Heart left ventricle (tissue), 16 donors: ENCODE data around the gene MAP3K20. TPM values are rescaled to one million over a fixed set of nuclear protein-coding genes. Genes with fewer than 3 reads are reported as not detected.
A peak's percentile ranks its signal among the peaks of the same experiment; 100 is the strongest.

Source experiments
- ATAC-seq, 4 donors: fragments of 200-7000 bp; cut with Tn5 transposase; one replicate each; pipeline ENCODE4 v1.9.1; 2020 to 2022; ENCODE audit warnings: moderate library complexity in 4 of 4, mild to moderate bottlenecking in 3 of 4, moderate number of reproducible peaks in 1 of 4
- DNase-seq, 5 donors: peaks; one replicate each; pipeline ENCODE4 v3.0.0-alpha.2; 2020
- H3K27ac ChIP-seq, 12 donors: fragments of 200-600 bp; sonication (generic) in 4 of 12; one replicate each; pipeline versions ENCODE4 v1.5.0 to v1.8.0; 2016 to 2022; ENCODE audit warnings: mild to moderate bottlenecking in 2 of 12
- H3K27me3 ChIP-seq, 9 donors: fragments of 200-600 bp; sonication (generic) in 2 of 9; one replicate each; pipeline versions ENCODE4 v1.5.1 to v1.8.0; 2016 to 2022; ENCODE audit warnings: mild to moderate bottlenecking in 3 of 9
- H3K36me3 ChIP-seq, 9 donors: fragments of 200-600 bp; sonication (generic) in 2 of 9; one replicate each; pipeline versions ENCODE4 v1.5.0 to v1.8.0; 2018 to 2022; ENCODE audit warnings: mild to moderate bottlenecking in 2 of 9
- H3K4me1 ChIP-seq, 12 donors: fragments of 200-600 bp; sonication (generic) in 4 of 12; one replicate each; pipeline versions ENCODE4 v1.5.0 to v1.8.0; 2016 to 2022; ENCODE audit warnings: mild to moderate bottlenecking in 3 of 12
- H3K4me3 ChIP-seq, 12 donors: fragments of 200-600 bp; sonication (generic) in 4 of 12; one replicate each; pipeline versions ENCODE4 v1.5.0 to v1.8.0; 2017 to 2022; ENCODE audit warnings: mild to moderate bottlenecking in 9 of 12, moderate library complexity in 4 of 12
- H3K9me3 ChIP-seq, 12 donors: fragments of 200-600 bp; sonication (generic) in 4 of 12; one replicate each; pipeline versions ENCODE4 v1.5.0 to v1.8.0; 2016 to 2022; ENCODE audit warnings: mild to moderate bottlenecking in 1 of 12
- POLR2A ChIP-seq, 2 donors: fragments of 450-650 bp; IDR thresholded peaks; one replicate each; pipeline ENCODE4 v1.6.1; 2017; ENCODE audit warnings: antibody characterized with exemption in 2 of 2, mild to moderate bottlenecking in 2 of 2, moderate library complexity in 2 of 2
- WGBS, 4 donors: extraction: QIAGEN DNeasy Blood & Tissue Kit in 2 of 4; methylation state at CpG; one replicate each; pipeline versions ENCODE4 v1.1.5 to v1.1.7; 2013 to 2018; 5-methylcytosine and 5-hydroxymethylcytosine counted together
- intact Hi-C, 10 donors: fragments of 100-400 bp; cut with DNase I; formaldehyde crosslinking; loops; one replicate each; pipeline versions ENCODE4 v1.11.1 to v1.14.2; 2022
- polyA plus RNA-seq, 2 donors: library from polyadenylated mRNA; stranded (reverse); fragments of 200-250 nt; gene quantifications; one replicate each; pipeline ENCODE4 v1.2.3, GENCODE V29; 2013
- total RNA-seq, 9 donors: library from RNA; depleted of rRNA in 2 of 9; stranded (reverse); fragments of >200 nt in 2 of 9; fragmentation: NEBNext Ultra II Directional in 3 of 9; extraction: Animal tissue kit (Norgen Biotek cat#: 25700) in 3 of 9; gene quantifications; one replicate each; pipeline versions ENCODE4 v1.1.0 to v1.2.4, GENCODE V29; 2016 to 2023
- TF ChIP-seq, protein P1 (sequence below), 12 donors: fragments of 200-600 bp; sonication (generic) in 4 of 12; IDR thresholded peaks; one replicate each; pipeline versions ENCODE4 v1.5.0 to v1.8.0; 2018 to 2022; ENCODE audit warnings: antibody characterized with exemption in 12 of 12, mild to moderate bottlenecking in 5 of 12
- donor health status: ischemic (EF 13 %, LVEDD 7.1; RV severe dilation, severe dysfunction).
- donor health status: healthy with polysubstance abuse.
- donor health status: DM: no; HTN: yes; CAD: no.
- donor health status: DM: no; HTN: no; CAD: no.
- donor health status: ischemic (EF 25% LVEDD 6.9; RV normal size, moderate dysfunction).
- donor health status: ischemic (EF 25% LVEDD 5.7; RV mildly dilated, moderate dysfunction).
- donor health status: healthy.
- donor health status: DM: yes; HTN: yes; CAD: no.
- donor health status: ischemic (EF 35%, LVEDD 5.7; RV mildly dilated, moderate dysfunction).
- donor health status: nonischemic (EF 11% LVEDD 7.7; RV severe dilation, severe dysfunction).
- donor health status: DM: yes; HTN: yes; CAD: no.
- donor health status: PGD.
- donor health status: ischemic (EF 29% LVEDD 5.4; RV normal size, mild dysfunction).
- donor health status: nonischemic (EF 23%, LVEDD 6.1; RV moderate dilation, normal function).

Gene MAP3K20
- total and polyA plus RNA-seq, 11 donors: 98.6 to 487 (median 355) TPM

GRCh38 chr2:173137610-173138009, 62.0 kb downstream of the MAP3K20 start:
- peaks cover 0 to 8% (median 0%) of the 10 kb centered on the region in 9 donors for H3K36me3 ChIP-seq
- H3K4me1 ChIP-seq: peaks cover 3 to 50% (median 30%) of the 10 kb centered on the region in 12 donors
- H3K4me3 ChIP-seq: no peak overlapping the region
- no peak for TF ChIP-seq POLR2A (IDR thresholded peaks at IDR 0.05)
- TF ChIP-seq, protein P1, sequence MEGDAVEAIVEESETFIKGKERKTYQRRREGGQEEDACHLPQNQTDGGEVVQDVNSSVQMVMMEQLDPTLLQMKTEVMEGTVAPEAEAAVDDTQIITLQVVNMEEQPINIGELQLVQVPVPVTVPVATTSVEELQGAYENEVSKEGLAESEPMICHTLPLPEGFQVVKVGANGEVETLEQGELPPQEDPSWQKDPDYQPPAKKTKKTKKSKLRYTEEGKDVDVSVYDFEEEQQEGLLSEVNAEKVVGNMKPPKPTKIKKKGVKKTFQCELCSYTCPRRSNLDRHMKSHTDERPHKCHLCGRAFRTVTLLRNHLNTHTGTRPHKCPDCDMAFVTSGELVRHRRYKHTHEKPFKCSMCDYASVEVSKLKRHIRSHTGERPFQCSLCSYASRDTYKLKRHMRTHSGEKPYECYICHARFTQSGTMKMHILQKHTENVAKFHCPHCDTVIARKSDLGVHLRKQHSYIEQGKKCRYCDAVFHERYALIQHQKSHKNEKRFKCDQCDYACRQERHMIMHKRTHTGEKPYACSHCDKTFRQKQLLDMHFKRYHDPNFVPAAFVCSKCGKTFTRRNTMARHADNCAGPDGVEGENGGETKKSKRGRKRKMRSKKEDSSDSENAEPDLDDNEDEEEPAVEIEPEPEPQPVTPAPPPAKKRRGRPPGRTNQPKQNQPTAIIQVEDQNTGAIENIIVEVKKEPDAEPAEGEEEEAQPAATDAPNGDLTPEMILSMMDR (IDR thresholded peaks at IDR 0.05): no peak
- no peak overlapping the region for H3K27ac ChIP-seq
- H3K27me3 ChIP-seq: no peaks in the 10 kb centered on the region
- WGBS, 4 donors: 76 to 83% (median 80%) methylated on average over 3 of the region's 3 CpGs
- no peak for DNase-seq
- peaks cover 0 to 2% (median 0%) of the 10 kb centered on the region in 12 donors for H3K9me3 ChIP-seq
- no peak for ATAC-seq
- intact Hi-C loops: no loop called here

- WGBS, 4 donors: 60 to 80% (median 78%) methylated on average over 3 of the region's 3 CpGs
- peak in 2 of 4 donors; percentile 40 to 41 for ATAC-seq
- H3K27me3 ChIP-seq: no peaks in the 10 kb centered on the region
- intact Hi-C loops: no loop called here
- DNase-seq: no peak
- TF ChIP-seq, protein P1 (IDR thresholded peaks at IDR 0.05): no peak
- TF ChIP-seq POLR2A (IDR thresholded peaks at IDR 0.05): no peak
- H3K36me3 ChIP-seq: peaks cover 0 to 8% (median 0%) of the 10 kb centered on the region in 9 donors
- peaks cover 3 to 48% (median 27%) of the 10 kb centered on the region in 12 donors for H3K4me1 ChIP-seq
- peaks cover 0 to 4% (median 0%) of the 10 kb centered on the region in 12 donors for H3K9me3 ChIP-seq
- H3K4me3 ChIP-seq: no peak overlapping the region
- H3K27ac ChIP-seq: no peak overlapping the region
Observed at GRCh38 chr2:173138962-173139361, 63.3 kb downstream of the MAP3K20 start.

DNA sequence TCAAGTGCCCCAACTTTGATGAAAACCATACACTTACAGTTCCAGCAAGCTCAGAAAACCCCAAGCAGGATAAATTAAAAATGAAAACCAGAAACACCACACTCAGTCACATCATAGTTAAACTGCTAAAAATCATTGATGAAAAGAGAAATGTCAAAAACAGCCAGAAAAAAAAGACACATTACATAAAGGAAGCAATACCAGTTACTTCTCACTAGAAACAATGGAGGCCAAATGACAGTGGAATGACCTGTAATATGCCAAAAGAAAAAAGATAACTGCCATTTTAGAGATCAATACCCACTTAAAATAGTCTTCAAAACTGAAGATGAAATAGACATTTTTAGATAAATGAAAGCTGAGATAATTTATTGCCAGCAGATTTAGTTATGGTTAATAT, 66.0 kb downstream of the MAP3K20 start:
- no peak for DNase-seq
- peaks cover 0 to 8% (median 0%) of the 10 kb centered on the region in 9 donors for H3K36me3 ChIP-seq
- no peaks in the 10 kb centered on the region for H3K27me3 ChIP-seq
- no peak for ATAC-seq
- intact Hi-C loops: no loop called here
- H3K4me1 ChIP-seq: peaks cover 0 to 28% (median 12%) of the 10 kb centered on the region in 12 donors
- TF ChIP-seq POLR2A (IDR thresholded peaks at IDR 0.05): no peak
- TF ChIP-seq, protein P1 (IDR thresholded peaks at IDR 0.05): no peak
- peaks cover 0 to 4% (median 0%) of the 10 kb centered on the region in 12 donors for H3K9me3 ChIP-seq
- H3K4me3 ChIP-seq: no peak overlapping the region
- no peak overlapping the region for H3K27ac ChIP-seq

GRCh38 chr2:173145454-173145853, 69.8 kb downstream of the MAP3K20 start:
- Histone ChIP-seq H3K36me3 (no peaks in the 10 kb centered on the region), H3K4me3 (no peak overlapping the region), H3K27ac (no peak overlapping the region), H3K27me3 (no peaks in the 10 kb centered on the region), H3K9me3 (peaks cover 0 to 4% (median 0%) of the 10 kb centered on the region in 12 donors), H3K4me1 (peaks cover 0 to 34% (median 20%) of the 10 kb centered on the region in 12 donors)
- intact Hi-C loops: no loop called here
- DNase-seq (no peak), ATAC-seq (no peak)
- TF ChIP-seq, protein P1 (IDR thresholded peaks at IDR 0.05): no peak
- no peak for TF ChIP-seq POLR2A (IDR thresholded peaks at IDR 0.05)
